OCI-LY7 (cell line): ENCODE data around the gene PIGS. TPM values are rescaled to one million over a fixed set of nuclear protein-coding genes. Genes with fewer than 3 reads are reported as not detected.

Source experiments
- BruUV-seq: library from RNA; stranded (reverse); fragments of 400-500 nt; replicated peaks from 2 replicates; lab custom pipeline; 2021; lab: Mats Ljungman, UMichigan
- CTCF ChIA-PET: fragments of 300-600 bp; sonication (Branson Sonifier 250); formaldehyde crosslinking; loops from one replicate; lab custom pipeline; 2022; ENCODE audit warnings: antibody characterized with exemption; ENCODE audit not compliant: unreplicated experiment; lab: Charles Lee
- POLR2A ChIA-PET: fragments of 300-600 bp; sonication (Branson Sonifier 250); formaldehyde crosslinking; loops from one replicate; lab custom pipeline; 2022; ENCODE audit warnings: antibody characterized with exemption; lab: Charles Lee
- DNase-seq: peaks from one replicate; pipeline ENCODE4 v3.0.0-alpha.2; 2015; ENCODE audit warnings: low spot score
- H2AFZ ChIP-seq: fragments of 200-600 bp; sonication (generic), shearing (Covaris generic); 2 replicates; pipeline ENCODE4 v1.6.1; 2014; ENCODE audit warnings: mild to moderate bottlenecking, antibody characterized with exemption, low read length, moderate library complexity
- H3K27ac ChIP-seq: fragments of 200-600 bp; sonication (generic); 2 replicates; pipeline ENCODE4 v1.5.1; 2014; ENCODE audit warnings: mixed run types, low read depth, mild to moderate bottlenecking, moderate library complexity, low read length, inconsistent platforms; ENCODE audit not compliant: poor library complexity, severe bottlenecking
- H3K36me3 ChIP-seq: fragments of 200-600 bp; sonication (generic); 2 replicates; pipeline ENCODE4 v1.6.1; 2014; ENCODE audit warnings: mild to moderate bottlenecking, antibody characterized with exemption, low read length, moderate library complexity, mixed read lengths; ENCODE audit not compliant: insufficient read depth
- H3K4me1 ChIP-seq: fragments of 200-600 bp; sonication (generic); 2 replicates; pipeline ENCODE4 v1.5.1; 2014; ENCODE audit warnings: mild to moderate bottlenecking, low read length; ENCODE audit not compliant: insufficient read depth, poor library complexity, severe bottlenecking
- H3K4me2 ChIP-seq: fragments of 200-600 bp; sonication (generic); 2 replicates; pipeline ENCODE4 v1.6.1; 2014; ENCODE audit warnings: mild to moderate bottlenecking, low read length
- H3K4me3 ChIP-seq: fragments of 200-600 bp; sonication (generic); 2 replicates; pipeline ENCODE4 v1.5.1; 2014; ENCODE audit warnings: mild to moderate bottlenecking, low read depth, low read length; ENCODE audit not compliant: poor library complexity, severe bottlenecking
- H3K79me2 ChIP-seq: fragments of 200-600 bp; sonication (generic); 2 replicates; pipeline ENCODE4 v1.6.1; 2016; ENCODE audit warnings: low read depth, mild to moderate bottlenecking, low read length, moderate library complexity, mixed read lengths; ENCODE audit not compliant: insufficient read depth
- H3K9me2 ChIP-seq: fragments of 200-600 bp; sonication (generic); 2 replicates; pipeline ENCODE4 v1.6.1; 2016; ENCODE audit warnings: mild to moderate bottlenecking, low read length, mixed read lengths; ENCODE audit not compliant: insufficient read depth
- H3K9me3 ChIP-seq: fragments of 200-600 bp; sonication (generic); 2 replicates; pipeline ENCODE4 v1.6.1; 2014; ENCODE audit warnings: mild to moderate bottlenecking, mixed run types, low read length, mixed read lengths
- H4K20me1 ChIP-seq: fragments of 200-600 bp; sonication (generic); 2 replicates; pipeline ENCODE4 v1.6.1; 2014; ENCODE audit warnings: mild to moderate bottlenecking, antibody characterized with exemption, low read length, moderate library complexity, mixed read lengths; ENCODE audit not compliant: insufficient read depth
- EZH2phosphoT487 ChIP-seq: fragments of 200-600 bp; sonication (generic); IDR thresholded peaks from 2 replicates; pipeline ENCODE4 v1.6.1; 2018; ENCODE audit warnings: low read depth, borderline replicate concordance, mild to moderate bottlenecking, mixed run types, antibody characterized with exemption, low read length, moderate library complexity, mixed read lengths
- intact Hi-C: fragments of 100-400 bp; cut with micrococcal nuclease; formaldehyde crosslinking; loops from one replicate; pipeline ENCODE4 v1.10.0; 2022; ENCODE audit not compliant: unreplicated experiment
- total RNA-seq, 2 experiments: library from RNA; depleted of rRNA in 1 of 2; stranded (reverse); fragments of >200 nt in 1 of 2; shearing (Covaris generic) in 1 of 2; gene quantifications; 2 replicates each; pipeline ENCODE4 v1.2.3, GENCODE V29; 2014 to 2022
- TF ChIP-seq, protein P1 (sequence below): fragments of 200-600 bp; sonication (generic); conservative IDR thresholded peaks from 2 replicates; pipeline ENCODE4 v1.5.1; 2014; ENCODE audit warnings: mild to moderate bottlenecking, antibody characterized with exemption, low read length, moderate library complexity, mixed read lengths

PIGS gene
- total RNA-seq, 2 experiments from 2014 or later = 13.9 to 34.0 TPM

DNA sequence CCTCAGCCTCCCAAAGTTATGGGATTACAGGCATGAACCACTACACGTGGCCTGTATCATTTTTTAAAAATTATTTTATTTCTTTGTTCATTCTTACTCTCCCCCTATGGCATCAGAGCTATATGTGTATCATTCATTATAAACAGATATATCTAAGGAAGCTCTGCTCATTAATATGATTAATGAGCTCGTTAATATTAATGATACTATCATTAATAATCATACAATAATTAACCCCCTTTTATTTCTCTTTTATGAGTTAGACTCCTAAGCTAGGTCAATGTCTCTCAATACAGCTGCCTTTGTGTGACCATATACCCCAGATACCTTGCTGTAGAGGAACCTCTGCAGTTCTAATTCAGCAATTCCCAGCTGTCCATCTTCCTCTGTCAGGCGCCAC is 47.1 kb upstream of the PIGS start:
- ChIA-PET POLR2A (interaction anchor here (0.5 to 1.7 kb wide), 4 partner anchors 9 to 92 kb away, joined by 3 to 7 read pairs (median 6); no protein-coding TSS in a partner anchor), CTCF (no interaction called here)
- peaks cover 99% of the 10 kb centered on the region for H3K36me3 ChIP-seq
- no peak overlapping the region for H3K4me3 ChIP-seq
- no peaks in the 10 kb centered on the region for H3K79me2 ChIP-seq
- no peak for TF ChIP-seq EZH2phosphoT487
- TF ChIP-seq, protein P1, sequence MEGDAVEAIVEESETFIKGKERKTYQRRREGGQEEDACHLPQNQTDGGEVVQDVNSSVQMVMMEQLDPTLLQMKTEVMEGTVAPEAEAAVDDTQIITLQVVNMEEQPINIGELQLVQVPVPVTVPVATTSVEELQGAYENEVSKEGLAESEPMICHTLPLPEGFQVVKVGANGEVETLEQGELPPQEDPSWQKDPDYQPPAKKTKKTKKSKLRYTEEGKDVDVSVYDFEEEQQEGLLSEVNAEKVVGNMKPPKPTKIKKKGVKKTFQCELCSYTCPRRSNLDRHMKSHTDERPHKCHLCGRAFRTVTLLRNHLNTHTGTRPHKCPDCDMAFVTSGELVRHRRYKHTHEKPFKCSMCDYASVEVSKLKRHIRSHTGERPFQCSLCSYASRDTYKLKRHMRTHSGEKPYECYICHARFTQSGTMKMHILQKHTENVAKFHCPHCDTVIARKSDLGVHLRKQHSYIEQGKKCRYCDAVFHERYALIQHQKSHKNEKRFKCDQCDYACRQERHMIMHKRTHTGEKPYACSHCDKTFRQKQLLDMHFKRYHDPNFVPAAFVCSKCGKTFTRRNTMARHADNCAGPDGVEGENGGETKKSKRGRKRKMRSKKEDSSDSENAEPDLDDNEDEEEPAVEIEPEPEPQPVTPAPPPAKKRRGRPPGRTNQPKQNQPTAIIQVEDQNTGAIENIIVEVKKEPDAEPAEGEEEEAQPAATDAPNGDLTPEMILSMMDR = no peak
- H3K4me2 ChIP-seq = no peak overlapping the region
- peaks cover 13% of the 10 kb centered on the region for H3K4me1 ChIP-seq
- no TSS peak for BruUV-seq
- intact Hi-C loops = no loop called here
- no peaks in the 10 kb centered on the region for H4K20me1 ChIP-seq
- H2AFZ ChIP-seq = no peak overlapping the region
- H3K27ac ChIP-seq = no peak overlapping the region
- no peak for DNase-seq
- no peaks in the 10 kb centered on the region for H3K9me3 ChIP-seq
- H3K9me2 ChIP-seq = no peaks in the 10 kb centered on the region

DNA sequence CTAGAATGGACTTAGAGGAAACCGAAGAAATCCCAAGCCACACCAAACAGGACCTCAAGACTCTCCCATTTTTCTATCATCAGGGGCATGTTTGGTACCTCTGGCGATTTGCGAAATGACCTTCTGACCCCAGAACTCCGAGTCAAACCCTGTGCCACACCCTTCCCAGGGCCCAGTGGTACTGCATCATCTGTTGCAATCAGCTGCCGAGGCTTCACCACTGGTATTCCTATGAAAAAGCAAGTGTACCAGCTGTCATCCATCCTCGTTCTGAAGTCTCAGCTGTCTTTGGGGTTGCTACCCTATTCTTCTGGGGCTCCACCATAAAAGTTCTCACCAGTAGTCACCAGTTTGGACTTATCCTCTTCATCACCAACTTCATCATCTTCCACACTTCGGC is 45.0 kb upstream of the PIGS start:
- Histone ChIP-seq H3K36me3 (peaks cover 99% of the 10 kb centered on the region), H3K27ac (no peak overlapping the region), H3K4me1 (peaks cover 23% of the 10 kb centered on the region), H4K20me1 (no peaks in the 10 kb centered on the region), H3K9me3 (no peaks in the 10 kb centered on the region), H3K4me2 (no peak overlapping the region), H3K4me3 (no peak overlapping the region), H3K9me2 (no peaks in the 10 kb centered on the region), H2AFZ (no peak overlapping the region), H3K79me2 (no peaks in the 10 kb centered on the region)
- TF ChIP-seq EZH2phosphoT487 = no peak
- TF ChIP-seq, protein P1 = no peak
- DNase-seq = no peak
- intact Hi-C loops = no loop called here
- POLR2A ChIA-PET = no interaction called here
- no TSS peak for BruUV-seq
- CTCF ChIA-PET = no interaction called here

DNA sequence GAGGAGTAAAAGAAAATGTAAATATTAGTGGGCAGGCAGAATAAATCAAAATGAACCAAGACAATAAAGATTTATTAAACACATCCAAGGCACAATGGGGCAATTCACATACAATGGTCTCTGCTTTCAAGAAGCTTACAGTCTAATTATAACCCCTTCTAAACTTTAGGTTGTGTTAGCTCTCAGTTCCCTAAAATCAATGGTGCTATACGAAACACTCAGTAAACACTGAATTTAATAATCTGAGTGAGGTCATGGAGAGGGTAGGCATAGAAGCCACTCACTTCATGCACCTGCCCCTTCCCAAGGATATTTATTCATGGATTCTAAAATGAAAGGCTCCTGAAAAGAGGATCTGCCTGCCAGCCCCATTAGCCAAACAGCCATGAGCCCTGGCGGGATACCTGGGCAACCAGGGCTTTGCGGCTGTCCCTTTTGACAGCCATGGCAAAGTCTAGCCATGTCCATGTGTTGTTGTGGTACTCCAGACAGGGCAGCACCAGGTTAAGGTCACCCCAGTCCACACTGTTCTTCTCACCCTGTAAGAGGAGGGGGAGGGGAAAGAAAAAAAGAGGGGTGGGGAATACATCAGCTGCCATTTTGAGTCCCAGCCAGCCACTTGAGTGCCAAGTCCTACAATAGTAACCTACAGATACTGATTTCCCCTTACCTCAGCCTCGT is 44.1 kb upstream of the PIGS start:
- TF ChIP-seq, protein P1 = no peak
- BruUV-seq = no TSS peak
- CTCF ChIA-PET = interaction anchor here (0.6 kb wide), 1 partner anchor 122 kb away, joined by 3 read pairs; no protein-coding TSS in a partner anchor
- Histone ChIP-seq H3K79me2 (no peaks in the 10 kb centered on the region), H3K9me3 (no peaks in the 10 kb centered on the region), H3K4me1 (peaks cover 23% of the 10 kb centered on the region), H2AFZ (no peak overlapping the region), H3K4me3 (no peak overlapping the region), H3K4me2 (no peak overlapping the region), H3K27ac (no peak overlapping the region), H4K20me1 (no peaks in the 10 kb centered on the region), H3K9me2 (no peaks in the 10 kb centered on the region), H3K36me3 (peaks cover 99% of the 10 kb centered on the region)
- POLR2A ChIA-PET = no interaction called here
- intact Hi-C loops = no loop called here
- DNase-seq = peak; percentile 17
